OCI-LY7 (cell line): Measurements from ENCODE around the gene YWHAB.

Experiments
- EZH2phosphoT487 ChIP-seq: fragments of 200-600 bp; sonication (generic); IDR thresholded peaks from 2 replicates; pipeline ENCODE4 v1.6.1; 2018; ENCODE audit warnings: low read depth, borderline replicate concordance, mild to moderate bottlenecking, mixed run types, antibody characterized with exemption, low read length, moderate library complexity, mixed read lengths
- TF ChIP-seq, protein P1 (sequence below): fragments of 200-600 bp; sonication (generic); conservative IDR thresholded peaks from 2 replicates; pipeline ENCODE4 v1.5.1; 2014; ENCODE audit warnings: mild to moderate bottlenecking, antibody characterized with exemption, low read length, moderate library complexity, mixed read lengths

DNA sequence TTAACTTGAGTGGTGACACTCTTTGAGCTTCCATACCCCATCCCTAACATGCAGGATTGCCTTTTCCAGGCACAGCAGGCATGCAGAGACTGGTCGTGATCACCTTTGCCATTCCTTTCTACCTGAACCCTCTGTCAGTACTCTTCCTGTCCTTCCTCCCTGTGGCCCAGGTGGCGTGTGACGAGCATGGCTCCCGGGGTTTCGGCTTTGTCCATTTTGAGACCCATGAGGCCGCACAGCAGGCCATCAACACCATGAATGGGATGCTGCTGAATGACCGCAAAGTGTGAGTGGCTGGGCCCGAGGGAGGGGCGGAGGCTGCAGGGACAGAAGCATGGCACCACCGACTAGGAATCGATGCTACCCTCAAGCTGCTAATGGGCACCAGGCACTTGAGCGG, 31.1 kb downstream of the YWHAB start:
- TF ChIP-seq, protein P1, sequence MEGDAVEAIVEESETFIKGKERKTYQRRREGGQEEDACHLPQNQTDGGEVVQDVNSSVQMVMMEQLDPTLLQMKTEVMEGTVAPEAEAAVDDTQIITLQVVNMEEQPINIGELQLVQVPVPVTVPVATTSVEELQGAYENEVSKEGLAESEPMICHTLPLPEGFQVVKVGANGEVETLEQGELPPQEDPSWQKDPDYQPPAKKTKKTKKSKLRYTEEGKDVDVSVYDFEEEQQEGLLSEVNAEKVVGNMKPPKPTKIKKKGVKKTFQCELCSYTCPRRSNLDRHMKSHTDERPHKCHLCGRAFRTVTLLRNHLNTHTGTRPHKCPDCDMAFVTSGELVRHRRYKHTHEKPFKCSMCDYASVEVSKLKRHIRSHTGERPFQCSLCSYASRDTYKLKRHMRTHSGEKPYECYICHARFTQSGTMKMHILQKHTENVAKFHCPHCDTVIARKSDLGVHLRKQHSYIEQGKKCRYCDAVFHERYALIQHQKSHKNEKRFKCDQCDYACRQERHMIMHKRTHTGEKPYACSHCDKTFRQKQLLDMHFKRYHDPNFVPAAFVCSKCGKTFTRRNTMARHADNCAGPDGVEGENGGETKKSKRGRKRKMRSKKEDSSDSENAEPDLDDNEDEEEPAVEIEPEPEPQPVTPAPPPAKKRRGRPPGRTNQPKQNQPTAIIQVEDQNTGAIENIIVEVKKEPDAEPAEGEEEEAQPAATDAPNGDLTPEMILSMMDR, result no peak
- TF ChIP-seq EZH2phosphoT487, result no peak
